NCI-H2171 (cell line): ENCODE measurements around the gene LARGE2.

Source experiments
- DNase-seq: peaks from one replicate; lab custom pipeline; 2025; lab: John Stamatoyannopoulos, UW

Gene LARGE2

GRCh38 chr11:45961751-45962240 is 39.3 kb downstream of the LARGE2 start:
- no peak for DNase-seq

- peak; percentile 61 for DNase-seq
Observed at GRCh38 chr11:45964911-45965389, 42.5 kb downstream of the LARGE2 start.

DNA sequence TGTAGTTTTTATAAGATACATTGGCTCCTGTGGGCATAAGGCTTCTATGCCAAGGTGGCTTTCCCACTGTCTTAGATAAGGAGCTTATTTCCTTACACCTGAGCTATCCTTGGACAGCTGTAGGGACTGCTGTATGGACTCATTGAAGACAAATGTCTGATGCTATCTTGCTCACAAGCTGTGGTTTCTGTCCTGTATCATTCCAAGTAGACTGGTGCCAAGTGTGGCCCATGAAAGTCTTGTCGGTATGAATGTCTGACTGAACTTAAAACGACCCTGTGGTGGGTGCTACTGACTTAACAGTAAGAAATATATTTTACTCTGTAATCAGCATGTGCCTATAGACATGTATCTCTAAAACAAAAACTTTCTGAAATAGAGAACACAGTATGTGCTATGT is 45.0 kb downstream of the LARGE2 start:
- DNase-seq, result no peak

DNA sequence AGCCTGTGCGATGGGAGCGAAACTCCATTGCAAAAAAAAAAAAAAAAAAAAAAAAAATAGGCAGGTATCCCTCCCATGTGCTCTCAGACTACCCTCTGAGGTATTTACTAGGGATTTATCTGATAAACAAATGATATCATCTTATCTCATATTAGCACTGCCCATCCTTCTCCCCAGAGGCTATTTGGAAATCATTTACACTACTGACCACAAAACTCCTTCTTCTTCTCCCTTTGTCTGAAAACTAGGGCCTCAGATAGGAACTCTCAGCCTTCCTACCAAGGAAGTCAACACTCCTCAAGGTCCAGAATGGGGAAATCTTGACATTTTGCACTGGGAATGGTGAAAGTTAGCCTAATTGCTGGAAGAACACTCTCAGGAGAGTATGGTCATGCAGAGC is 46.4 kb downstream of the LARGE2 start:
- DNase-seq, result no peak

DNA sequence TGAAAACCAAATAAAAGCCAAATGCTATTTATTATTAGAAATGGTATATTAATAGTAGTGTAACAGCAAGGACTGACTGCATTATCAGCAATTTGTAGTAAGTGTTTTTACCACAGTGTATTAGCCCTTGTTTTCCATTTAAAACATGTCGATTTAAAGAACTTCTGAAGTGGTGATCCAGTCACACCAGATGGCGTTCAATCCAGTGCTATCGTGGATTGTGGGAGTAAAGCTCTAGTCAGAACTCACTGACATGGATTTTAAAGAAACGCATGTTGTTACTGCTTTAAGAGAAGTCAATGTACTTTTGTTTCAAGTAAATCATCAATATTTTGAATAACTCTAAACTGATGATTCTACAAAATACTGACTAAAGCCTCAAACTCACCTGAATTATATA is 51.1 kb downstream of the LARGE2 start:
- no peak for DNase-seq

DNA sequence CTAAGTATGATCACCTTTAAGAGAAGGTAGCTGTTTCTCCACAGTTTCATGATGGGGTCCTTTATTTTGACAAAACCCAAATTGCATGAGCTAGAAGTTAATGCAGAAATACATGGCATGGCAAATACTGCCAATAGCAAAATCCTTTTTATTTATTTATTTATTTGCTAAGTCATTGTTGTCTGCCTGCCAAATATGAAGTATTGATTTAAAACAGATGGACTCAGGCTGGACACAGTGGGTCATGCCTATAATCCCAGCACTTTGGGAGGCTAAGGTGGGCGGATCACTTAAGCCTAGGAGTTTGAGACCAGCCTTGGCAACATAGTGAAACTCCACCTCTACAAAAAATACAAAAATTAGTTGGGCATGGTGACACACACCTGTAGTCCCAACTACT is 52.4 kb downstream of the LARGE2 start:
- no peak for DNase-seq
